Measurements from ENCODE around the gene CTDSP1. TPM values are rescaled to one million over a fixed set of nuclear protein-coding genes. Genes with fewer than 3 reads are reported as not detected.
A peak's percentile ranks its signal among the peaks of the same experiment; 100 is the strongest.

Gene CTDSP1
- polyA plus RNA-seq, 3 donors = 46.4 to 258 (median 49.9) TPM

DNA sequence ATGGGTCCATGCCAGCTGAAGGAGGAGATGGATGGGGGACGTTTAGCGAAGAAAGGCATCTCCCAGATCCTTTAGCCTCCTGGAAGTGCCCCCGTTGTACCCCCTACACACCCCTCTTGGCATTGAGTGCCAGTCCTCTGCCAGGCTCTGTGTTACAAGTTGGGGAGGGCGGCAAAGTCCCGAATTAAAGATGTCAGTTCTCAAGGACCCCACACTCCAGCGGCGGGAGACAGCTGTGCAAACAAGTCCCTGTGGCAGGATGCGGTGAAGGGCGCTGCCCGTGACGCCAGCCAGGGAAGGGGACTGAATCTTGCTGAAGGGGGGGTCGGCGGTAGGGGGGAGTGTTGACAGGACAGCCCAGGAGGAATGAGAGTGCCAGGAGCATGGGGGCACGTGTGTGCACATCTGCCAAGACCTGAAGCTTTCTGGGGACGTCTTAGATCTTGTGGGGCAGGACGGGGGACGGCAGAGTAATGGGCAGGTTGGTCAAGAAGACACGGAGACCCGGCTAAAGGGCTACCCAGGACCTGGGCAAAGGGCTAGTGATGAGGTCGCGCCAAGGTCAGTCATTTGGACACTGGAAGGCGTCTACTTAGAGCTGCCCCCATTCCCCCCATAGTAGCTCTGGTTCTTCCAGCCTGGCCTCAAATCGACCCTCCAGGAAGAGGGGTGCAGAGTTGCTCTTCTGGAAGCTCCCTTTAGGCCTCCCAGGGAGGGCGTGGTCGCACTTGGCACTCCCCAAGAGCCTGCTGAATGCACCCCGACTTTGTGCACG is 2.8 kb upstream of the CTDSP1 start:
- peaks cover 35 to 39% of the 10 kb centered on the region in 2 donors for H3K36me3 ChIP-seq (replicated peaks in 1 of 2; ENCODE audit: control insufficient read depth in 1 of 2, insufficient read depth in 2 of 2, low read length in 2 of 2)
- Mint-ChIP-seq H3K9me3 (peaks cover 0 to 4% (median 0%) of the 10 kb centered on the region in 7 donors), H3K4me3 (peak overlapping the region; percentile 88 to 94), H3K27ac (peak overlapping the region; percentile 97 to 98 (median 97)), H3K27me3 (ENCODE audit: low read depth in 3 of 3) (peaks cover 0 to 4% (median 0%) of the 10 kb centered on the region in 3 donors), H3K36me3 (peaks cover 31 to 45% of the 10 kb centered on the region in 2 donors), H3K4me1 (peaks cover 64% of the 10 kb centered on the region)
- H3K27ac ChIP-seq (ENCODE audit: low read depth in 1 of 2, low read length in 2 of 2) = peak overlapping the region; percentile 90 to 91
- H3K4me2 ChIP-seq (replicated peaks; ENCODE audit: extremely low read depth, low read length, poor library complexity, severe bottlenecking) = peak overlapping the region; percentile 96
- H3K79me2 ChIP-seq (ENCODE audit: insufficient read depth, low read length) = peaks cover 63% of the 10 kb centered on the region
- H4K20me1 ChIP-seq (ENCODE audit: insufficient read depth, low read length) = peaks cover 49% of the 10 kb centered on the region
- peak overlapping the region; percentile 82 for H3K9ac ChIP-seq (ENCODE audit: insufficient read depth, low read length, poor library complexity, severe bottlenecking)
- H3K4me3 ChIP-seq (replicated peaks in 1 of 3; ENCODE audit: low read depth in 2 of 3, low read length in 3 of 3) = peak overlapping the region; percentile 54 to 92 (median 85)
- no peaks in the 10 kb centered on the region for H3K9me3 ChIP-seq (replicated peaks in 1 of 2; ENCODE audit: control insufficient read depth in 1 of 2, insufficient read depth in 1 of 2, low read length in 2 of 2)
- intact Hi-C loops (cut with micrococcal nuclease) = loop anchor here (5.0 to 10.0 kb wide), 6 partner anchors 35 to 180 kb away; partner anchors contain the start of genes AAMP (in 2 of the 2), PNKD (in 2 of the 2), ARPC2 (in 1 of the 2) and CATIP (in 1 of the 2)
- no peaks in the 10 kb centered on the region for H3K27me3 ChIP-seq (ENCODE audit: control insufficient read depth in 2 of 2, insufficient read depth in 2 of 2, low read length in 2 of 2)
- peaks cover 73 to 84% of the 10 kb centered on the region in 2 donors for H3K4me1 ChIP-seq (ENCODE audit: control insufficient read depth in 1 of 2, insufficient read depth in 2 of 2, low read length in 2 of 2)
- DNase-seq = peak; percentile 55 to 67 (median 55)
- no peak overlapping the region for H2AFZ ChIP-seq (ENCODE audit: insufficient read depth, low read depth, low read length, poor library complexity, severe bottlenecking)
- WGBS (ENCODE audit: insufficient coverage) = under 1% methylated on average over 21 of the region's 27 CpGs
- TF ChIP-seq, protein P1, sequence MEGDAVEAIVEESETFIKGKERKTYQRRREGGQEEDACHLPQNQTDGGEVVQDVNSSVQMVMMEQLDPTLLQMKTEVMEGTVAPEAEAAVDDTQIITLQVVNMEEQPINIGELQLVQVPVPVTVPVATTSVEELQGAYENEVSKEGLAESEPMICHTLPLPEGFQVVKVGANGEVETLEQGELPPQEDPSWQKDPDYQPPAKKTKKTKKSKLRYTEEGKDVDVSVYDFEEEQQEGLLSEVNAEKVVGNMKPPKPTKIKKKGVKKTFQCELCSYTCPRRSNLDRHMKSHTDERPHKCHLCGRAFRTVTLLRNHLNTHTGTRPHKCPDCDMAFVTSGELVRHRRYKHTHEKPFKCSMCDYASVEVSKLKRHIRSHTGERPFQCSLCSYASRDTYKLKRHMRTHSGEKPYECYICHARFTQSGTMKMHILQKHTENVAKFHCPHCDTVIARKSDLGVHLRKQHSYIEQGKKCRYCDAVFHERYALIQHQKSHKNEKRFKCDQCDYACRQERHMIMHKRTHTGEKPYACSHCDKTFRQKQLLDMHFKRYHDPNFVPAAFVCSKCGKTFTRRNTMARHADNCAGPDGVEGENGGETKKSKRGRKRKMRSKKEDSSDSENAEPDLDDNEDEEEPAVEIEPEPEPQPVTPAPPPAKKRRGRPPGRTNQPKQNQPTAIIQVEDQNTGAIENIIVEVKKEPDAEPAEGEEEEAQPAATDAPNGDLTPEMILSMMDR (IDR thresholded peaks at IDR 0.05) = no peak

DNA sequence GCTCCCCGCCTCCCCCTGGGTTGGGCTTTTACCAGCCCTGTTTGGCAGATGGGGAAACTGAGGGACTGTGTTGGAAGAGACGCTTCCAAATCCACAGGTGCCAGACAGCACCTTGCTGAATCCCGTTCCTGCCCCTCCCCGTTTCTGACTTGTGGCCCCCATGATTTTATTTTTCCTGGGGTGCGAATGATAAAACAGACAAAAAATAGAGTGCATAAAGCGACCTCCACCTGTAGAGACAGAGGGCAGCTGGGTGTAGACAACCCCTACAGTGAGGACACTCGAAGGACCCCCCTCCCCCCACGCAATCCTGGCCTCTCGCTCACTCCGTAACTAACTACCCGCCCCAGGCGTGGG is 2.2 kb upstream of the CTDSP1 start:
- intact Hi-C loops (cut with micrococcal nuclease) = loop anchor here (5.0 to 10.0 kb wide), 6 partner anchors 35 to 180 kb away; partner anchors contain the start of genes AAMP (in 2 of the 2), PNKD (in 2 of the 2), ARPC2 (in 1 of the 2) and CATIP (in 1 of the 2)
- Mint-ChIP-seq H3K4me1 (peaks cover 64% of the 10 kb centered on the region), H3K27me3 (ENCODE audit: low read depth in 3 of 3) (peaks cover 0 to 4% (median 0%) of the 10 kb centered on the region in 3 donors), H3K4me3 (peak overlapping the region; percentile 88 to 94), H3K9me3 (peaks cover 0 to 4% (median 0%) of the 10 kb centered on the region in 7 donors), H3K36me3 (peaks cover 30 to 44% of the 10 kb centered on the region in 2 donors), H3K27ac (peak overlapping the region; percentile 97 to 98 (median 97))
- DNase-seq = no peak
- Histone ChIP-seq H3K27me3 (ENCODE audit: control insufficient read depth in 2 of 2, insufficient read depth in 2 of 2, low read length in 2 of 2) (no peaks in the 10 kb centered on the region), H3K4me3 (replicated peaks in 1 of 3; ENCODE audit: low read depth in 2 of 3, low read length in 3 of 3) (peak overlapping the region; percentile 54 to 92 (median 85)), H3K79me2 (ENCODE audit: insufficient read depth, low read length) (peaks cover 68% of the 10 kb centered on the region), H4K20me1 (ENCODE audit: insufficient read depth, low read length) (peaks cover 49% of the 10 kb centered on the region), H3K9me3 (replicated peaks in 1 of 2; ENCODE audit: control insufficient read depth in 1 of 2, insufficient read depth in 1 of 2, low read length in 2 of 2) (no peaks in the 10 kb centered on the region), H3K4me1 (ENCODE audit: control insufficient read depth in 1 of 2, insufficient read depth in 2 of 2, low read length in 2 of 2) (peaks cover 73 to 84% of the 10 kb centered on the region in 2 donors), H3K27ac (ENCODE audit: low read depth in 1 of 2, low read length in 2 of 2) (peak overlapping the region; percentile 90 to 91), H2AFZ (ENCODE audit: insufficient read depth, low read depth, low read length, poor library complexity, severe bottlenecking) (no peak overlapping the region), H3K36me3 (replicated peaks in 1 of 2; ENCODE audit: control insufficient read depth in 1 of 2, insufficient read depth in 2 of 2, low read length in 2 of 2) (peaks cover 35 to 39% of the 10 kb centered on the region in 2 donors), H3K9ac (ENCODE audit: insufficient read depth, low read length, poor library complexity, severe bottlenecking) (peak overlapping the region; percentile 82), H3K4me2 (replicated peaks; ENCODE audit: extremely low read depth, low read length, poor library complexity, severe bottlenecking) (peak overlapping the region; percentile 96)
- TF ChIP-seq, protein P1 (IDR thresholded peaks at IDR 0.05) = no peak
- WGBS (ENCODE audit: insufficient coverage) = 0% methylated on average over 4 of the region's 12 CpGs
